GM21515 (cell line): ENCODE data around the gene MYEF2.

Source experiments
- ATAC-seq: cut with Tn5 transposase; IDR thresholded peaks from one replicate; pipeline ENCODE4 v1.9.1; 2021; ENCODE audit not compliant: unreplicated experiment

Gene MYEF2, protein sequence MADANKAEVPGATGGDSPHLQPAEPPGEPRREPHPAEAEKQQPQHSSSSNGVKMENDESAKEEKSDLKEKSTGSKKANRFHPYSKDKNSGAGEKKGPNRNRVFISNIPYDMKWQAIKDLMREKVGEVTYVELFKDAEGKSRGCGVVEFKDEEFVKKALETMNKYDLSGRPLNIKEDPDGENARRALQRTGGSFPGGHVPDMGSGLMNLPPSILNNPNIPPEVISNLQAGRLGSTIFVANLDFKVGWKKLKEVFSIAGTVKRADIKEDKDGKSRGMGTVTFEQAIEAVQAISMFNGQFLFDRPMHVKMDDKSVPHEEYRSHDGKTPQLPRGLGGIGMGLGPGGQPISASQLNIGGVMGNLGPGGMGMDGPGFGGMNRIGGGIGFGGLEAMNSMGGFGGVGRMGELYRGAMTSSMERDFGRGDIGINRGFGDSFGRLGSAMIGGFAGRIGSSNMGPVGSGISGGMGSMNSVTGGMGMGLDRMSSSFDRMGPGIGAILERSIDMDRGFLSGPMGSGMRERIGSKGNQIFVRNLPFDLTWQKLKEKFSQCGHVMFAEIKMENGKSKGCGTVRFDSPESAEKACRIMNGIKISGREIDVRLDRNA

DNA sequence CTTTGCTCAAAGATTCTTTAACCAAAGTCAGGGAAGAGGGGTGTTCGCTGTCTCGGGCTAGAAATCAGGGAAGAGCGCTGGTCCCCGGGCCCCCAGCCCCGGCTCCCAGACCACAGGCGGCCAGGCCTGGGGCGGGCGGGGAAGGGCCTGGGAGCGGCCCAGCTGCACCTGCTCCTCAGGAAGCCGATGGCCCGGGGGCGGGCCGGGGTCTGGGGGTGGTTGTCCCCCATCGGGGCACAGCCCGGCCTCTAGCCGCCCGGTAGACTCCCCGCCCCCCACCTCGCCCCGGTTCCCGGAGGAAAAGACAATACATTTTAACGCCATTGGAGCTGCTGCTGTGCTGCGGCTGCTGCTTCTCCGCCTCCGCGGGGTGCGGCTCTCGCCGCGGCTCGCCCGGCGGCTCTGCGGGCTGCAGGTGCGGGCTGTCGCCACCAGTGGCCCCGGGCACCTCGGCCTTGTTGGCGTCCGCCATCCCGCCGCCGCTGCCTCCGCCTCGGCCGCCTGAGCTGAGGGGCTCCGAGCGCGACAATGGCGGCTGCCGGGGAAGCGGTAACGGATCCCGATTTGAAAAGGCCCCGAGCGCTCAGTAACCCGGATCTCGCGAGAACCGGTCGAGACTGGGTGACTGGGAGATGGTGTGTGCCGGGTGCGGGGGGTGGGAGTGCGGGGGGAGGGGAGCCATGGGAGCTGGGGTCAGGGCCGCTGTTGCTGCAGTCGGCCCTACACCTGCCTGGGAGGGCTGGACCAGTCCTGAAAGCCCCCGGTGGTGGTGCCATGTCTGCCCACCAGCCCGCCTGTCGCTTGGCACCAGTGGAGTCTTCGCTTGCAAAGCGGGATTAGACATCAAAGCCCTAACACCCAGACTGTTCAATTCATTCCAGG is at the start of gene MYEF2:
TSS of gene MYEF2 (minus strand) at position 530 of the 882 bp plus-strand sequence. CDS start at position 472, 58 bp downstream.
- peak; percentile 76 for ATAC-seq

DNA sequence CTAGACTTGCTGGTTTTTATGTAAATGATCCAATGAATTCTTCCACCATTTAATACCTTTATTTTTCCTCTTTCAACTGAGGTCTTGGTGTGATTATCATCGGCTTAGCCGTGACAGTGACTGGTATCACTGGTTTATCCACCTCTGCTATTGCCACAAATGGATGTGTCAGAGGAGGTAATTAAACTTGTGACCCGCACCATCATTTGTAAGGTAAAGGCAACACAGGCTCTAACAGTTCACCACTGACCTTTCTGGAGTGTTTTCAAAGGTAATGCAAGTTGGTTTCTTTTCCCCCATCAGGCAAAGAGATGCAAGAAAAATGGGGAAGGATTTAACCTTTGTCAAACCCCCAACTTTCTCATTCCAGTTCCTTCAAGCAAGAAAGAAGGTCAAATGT is 47.7 kb upstream of the MYEF2 start:
- ATAC-seq = no peak

DNA sequence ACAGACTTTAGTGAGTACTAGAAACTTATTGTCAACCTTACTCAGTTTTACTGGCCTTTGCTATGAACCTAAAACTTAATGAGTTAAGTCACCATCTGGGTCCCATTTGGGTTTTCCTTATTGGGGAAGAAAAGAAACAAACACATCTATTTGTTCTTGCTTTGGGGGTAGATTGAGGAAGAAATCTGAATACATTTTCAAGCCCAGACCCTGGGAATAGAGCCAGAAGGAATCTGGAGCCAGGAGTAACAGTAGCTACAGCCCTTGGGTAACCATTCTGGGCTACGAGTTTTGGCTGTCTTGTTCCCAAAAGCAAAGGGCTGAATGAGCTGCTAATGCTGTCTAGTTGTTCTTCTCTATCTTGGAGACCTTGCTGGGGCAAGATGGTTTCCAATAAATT is 44.5 kb upstream of the MYEF2 start:
- ATAC-seq = no peak

DNA sequence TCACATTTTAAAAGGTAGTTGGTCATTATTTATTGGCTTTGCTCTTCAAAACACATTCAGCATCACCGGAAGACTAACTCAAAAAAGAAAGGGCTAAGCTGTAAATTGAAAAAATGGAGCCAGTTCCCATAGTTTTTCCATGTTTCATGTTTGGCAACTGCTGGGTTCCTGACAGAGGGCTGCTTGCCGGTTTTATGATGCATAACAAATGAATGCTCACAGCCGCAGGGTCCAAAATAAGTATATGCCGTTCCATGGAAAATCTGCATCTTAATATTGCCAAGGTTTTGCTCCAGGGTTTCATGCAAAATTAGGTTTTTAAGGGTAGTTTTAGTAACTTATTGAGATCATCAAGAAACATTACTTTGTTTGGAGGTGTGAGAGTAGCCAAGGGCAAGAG is 43.8 kb upstream of the MYEF2 start:
- ATAC-seq = no peak

DNA sequence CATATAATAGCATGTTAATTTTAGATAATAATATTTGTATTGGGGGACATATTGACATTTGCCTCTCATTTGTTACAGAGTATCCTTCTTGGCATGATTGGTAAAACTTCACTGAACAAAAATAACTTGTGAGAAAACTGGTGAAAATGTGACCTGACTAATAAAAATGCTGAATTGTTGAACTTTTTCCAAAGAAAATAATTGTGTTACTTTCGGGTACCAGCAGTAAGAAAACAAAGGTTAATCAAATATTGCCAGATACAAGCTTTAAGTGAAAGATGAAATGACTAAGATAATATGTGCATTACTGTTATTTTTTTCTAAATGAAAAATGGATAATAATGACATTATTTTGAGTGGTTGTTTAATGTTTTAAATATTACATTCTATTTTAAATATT is 43.2 kb upstream of the MYEF2 start:
- ATAC-seq = no peak

DNA sequence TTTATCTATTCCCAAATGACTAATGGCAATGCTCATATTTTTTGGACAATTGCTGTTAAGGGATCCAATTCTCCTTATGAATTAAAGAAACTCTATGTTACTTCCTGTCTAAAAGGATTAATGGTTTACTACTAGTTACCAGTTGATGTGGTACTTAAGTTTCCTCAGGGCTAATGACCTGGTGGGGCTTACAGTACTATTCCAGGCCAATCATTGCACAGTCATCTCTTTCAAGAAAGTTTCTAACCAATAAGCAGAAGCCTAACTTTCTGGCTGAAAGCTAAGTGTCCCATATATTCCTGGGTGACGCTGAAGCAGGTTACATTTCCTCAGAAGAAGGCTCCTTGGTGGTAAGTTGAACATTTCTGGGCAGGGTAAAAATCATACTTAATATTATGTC is 27.9 kb upstream of the MYEF2 start, which contains the start of gene SLC12A1:
TSS of gene SLC12A1 (plus strand) at position 322 of the 400 bp plus-strand sequence. CDS start 1,418 bp downstream, outside the sequence.
- no peak for ATAC-seq

DNA sequence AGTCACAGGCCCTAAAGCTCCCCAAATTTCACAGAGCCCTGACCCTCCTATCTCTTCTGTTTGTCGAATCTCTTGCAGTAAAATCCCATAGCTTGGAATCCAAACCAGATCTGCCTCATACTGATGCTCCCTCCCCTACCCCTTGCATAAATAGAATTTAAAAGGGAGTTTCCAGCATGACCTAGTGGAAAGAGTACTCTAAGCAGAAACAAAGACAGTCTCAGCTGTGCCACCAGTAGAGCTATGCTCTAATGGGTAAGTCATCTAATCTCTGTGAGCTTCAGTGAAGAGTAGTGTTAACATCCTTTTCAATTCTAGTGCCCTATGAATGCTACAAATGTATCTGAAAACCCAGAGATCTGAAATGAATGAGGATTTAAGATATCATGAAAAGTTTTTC is 24.0 kb upstream of the MYEF2 start:
- no peak for ATAC-seq

DNA sequence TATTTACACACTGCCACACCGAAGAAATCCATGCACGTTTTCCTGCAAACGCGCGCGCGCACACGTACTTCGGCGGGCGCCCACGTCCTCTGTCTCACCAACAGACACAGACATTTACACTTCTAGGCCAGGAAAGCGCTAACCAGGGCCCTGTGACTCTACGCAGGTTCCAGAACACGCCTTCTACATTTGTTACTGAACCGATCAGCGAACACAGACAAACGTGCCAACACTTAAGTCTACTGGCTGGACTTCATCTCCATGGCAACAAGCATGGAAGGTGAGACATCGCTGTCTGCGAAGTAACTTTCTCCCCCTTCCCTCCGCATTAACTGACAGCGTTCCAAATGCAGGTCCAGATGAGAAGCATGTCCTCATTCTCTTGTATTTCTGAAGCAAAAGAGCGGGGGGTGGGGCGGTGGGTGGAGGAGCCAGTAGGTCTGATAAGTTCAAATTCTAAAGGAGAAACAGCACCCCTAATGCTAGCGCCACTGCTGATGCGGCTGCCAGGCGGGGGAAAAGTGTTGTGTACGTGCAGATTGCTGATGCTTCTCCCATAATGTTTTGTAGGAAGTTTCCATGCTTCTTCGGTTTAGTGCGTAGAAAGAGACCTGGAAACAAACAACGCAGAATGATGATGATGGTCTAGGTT is 13.6 kb upstream of the MYEF2 start, which contains the start of gene CTXN2:
TSS of gene CTXN2 (plus strand) at position 92 of the 652 bp plus-strand sequence. CDS start 9,636 bp downstream, outside the sequence.
- no peak for ATAC-seq

DNA sequence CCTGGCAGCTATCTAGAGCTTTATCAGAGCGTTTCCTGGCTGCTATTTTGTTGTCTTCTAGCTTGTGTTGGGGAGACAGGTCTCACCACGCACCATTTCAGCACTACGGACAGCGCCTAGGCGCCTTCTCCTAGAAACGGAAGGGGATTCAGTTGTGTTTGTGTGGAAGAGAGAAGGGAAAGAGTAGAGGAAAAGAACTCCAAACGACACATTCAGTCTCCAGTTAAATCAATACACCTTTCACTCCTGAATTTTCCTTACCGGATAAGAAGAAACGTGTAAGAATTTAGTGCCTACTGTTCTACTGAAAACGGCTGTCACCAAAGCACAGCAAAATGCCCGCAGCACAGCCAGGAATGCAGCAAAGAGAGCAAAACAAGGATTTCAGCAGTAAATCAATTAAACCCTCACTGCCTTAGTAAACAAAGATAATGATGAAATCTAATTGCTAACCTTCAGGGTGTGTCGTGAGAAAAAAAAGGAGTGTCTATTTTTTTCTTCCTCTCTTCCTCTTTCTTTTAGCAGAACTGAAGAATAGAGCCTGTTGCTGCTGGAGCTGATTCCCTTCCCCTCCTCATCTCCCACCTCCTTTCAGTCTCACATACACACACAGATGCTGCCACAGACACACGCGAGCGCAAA is 13.0 kb upstream of the MYEF2 start:
- no peak for ATAC-seq

DNA sequence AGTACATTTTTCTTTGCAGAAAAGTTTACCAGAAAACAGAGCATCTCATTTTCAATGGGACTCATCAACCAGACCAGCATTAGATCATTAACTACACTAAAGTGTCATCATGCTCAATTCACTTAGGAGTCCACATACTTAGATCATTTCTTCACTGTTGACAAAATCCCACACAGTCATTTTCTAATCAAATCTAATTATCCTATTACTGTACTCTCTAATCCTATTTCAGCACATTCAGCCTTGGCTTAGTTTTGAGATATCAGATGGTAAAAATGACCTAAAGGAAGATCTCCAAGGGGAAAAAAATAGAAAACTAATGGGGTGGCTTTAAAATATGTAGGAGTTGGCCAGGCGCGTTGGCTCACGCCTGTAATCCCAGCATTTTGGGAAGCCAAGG is 8.2 kb upstream of the MYEF2 start:
- ATAC-seq = no peak

DNA sequence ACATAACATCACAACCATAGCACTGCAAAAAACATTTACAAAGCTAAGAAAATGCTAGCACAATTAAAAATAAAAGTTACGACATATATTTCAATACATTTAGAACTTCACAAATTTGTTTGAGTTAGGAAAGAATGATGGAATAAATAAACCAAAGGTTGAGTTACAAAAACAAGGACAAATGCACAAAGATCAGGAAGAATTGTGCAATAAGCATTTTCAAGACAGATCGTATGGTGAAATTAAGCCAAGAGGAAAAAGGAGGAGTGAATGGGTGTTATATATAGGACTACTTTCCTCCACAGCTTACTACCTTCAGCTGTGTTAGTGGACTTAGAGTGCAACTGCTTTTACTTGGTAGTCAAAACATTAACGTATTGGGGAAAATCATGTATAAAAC is 7.4 kb upstream of the MYEF2 start:
- no peak for ATAC-seq

DNA sequence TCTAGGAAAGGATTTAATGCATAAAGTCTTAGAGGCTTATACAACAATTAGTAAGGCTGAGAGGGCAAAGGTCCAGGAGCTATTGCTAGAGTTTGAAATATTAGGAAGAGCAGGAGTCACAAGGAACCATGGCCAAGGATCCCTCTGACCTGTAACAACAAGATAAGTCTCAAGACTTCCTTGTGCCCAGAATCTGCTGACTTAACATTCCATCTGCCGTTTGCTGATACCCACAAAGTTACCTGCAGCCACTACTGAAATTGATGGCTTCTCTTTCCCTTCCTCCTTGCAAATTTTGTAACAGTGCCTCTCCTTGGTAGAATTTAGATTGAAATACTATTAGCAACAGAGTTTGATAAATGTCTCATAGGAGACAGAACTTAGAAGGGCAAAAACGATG is 4.7 kb upstream of the MYEF2 start:
- ATAC-seq = no peak

DNA sequence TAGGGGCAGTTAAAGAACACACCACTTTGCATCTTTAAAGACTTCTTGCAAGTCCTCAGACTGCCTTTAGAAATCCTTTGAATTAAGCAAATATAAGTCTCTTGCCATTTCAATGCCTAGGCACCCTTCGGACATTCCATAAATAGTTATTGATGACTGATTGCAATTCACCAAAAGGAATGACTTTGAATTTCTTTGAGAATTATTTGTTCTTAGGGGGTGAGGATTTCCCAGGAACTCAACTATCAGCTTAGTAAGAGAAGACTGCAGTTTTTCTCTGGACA is 495 bp upstream of the MYEF2 start:
- ATAC-seq = no peak

DNA sequence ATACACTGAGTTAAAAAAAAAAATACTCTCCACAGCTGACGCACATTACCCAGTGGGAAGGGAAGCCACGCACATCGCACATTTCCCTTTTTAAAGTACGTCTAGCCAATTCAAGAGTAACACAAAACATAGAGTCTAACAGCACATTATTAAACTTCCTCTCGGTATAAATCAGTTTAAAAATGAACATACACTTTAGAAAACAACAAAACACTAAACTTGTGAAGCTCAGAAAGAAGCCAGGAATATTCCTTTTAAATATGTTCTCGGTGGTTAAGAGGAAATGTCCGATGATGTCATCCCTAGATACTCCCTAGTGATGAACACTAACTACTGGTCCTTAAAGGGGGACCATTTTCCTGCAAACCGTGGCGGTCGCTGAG is 721 bp downstream of the MYEF2 start:
- ATAC-seq = peak; percentile 63

DNA sequence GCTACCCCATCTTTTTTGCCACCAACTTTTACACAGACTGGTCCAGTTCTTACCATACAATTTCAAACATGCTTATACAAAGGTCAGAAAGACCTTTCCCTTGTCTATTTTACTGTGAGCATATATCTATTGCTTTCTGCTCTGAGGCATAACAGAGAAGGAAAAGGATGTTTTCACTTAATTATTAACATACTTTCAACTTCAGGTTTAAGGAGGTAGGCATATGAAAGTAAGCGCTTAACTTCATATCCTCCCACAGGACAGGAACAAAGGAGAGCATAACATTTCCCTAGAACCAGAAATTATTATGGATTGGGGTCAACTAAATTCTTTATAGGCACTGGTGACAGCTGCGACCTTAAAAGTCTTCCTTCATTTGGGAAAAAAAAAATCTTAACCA is 1.1 kb downstream of the MYEF2 start:
- no peak for ATAC-seq

DNA sequence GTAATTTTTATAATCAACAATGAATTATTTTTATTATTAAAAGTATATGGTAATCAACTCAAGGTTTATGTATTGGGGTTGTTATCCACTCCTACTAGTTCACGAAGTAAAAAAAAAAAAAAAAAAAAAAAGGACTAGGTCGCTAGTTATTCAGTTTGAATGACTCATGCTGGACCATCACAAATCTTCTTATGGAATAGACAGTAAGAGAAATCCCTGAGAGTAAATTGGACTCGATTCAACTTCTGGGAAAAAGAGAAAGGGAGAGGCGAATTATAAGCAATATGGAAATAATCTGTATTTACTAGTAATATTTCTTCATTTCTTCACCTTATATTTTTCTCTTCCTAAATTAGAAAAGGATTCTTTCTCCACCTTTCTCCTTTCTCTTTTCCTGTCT is 2.0 kb downstream of the MYEF2 start:
- ATAC-seq = no peak

DNA sequence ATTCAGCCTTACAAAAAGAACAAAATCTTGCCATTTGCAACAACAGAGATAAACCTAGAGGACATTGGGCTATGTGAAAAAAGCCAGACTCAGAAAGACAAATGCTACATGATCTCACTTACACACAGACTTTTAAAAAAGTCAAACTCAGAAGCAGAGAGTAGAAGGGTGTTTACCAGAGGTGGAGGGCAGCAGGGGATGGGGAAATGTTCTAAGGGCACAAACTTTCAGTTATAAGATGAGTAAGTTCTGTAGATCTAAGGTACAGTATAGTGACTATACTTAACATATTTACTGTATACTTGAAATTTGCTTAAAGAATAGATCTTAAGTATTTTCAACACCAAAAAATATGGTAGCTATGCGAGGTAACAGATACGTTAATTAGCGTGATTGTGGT is 3.0 kb downstream of the MYEF2 start:
- ATAC-seq = no peak

DNA sequence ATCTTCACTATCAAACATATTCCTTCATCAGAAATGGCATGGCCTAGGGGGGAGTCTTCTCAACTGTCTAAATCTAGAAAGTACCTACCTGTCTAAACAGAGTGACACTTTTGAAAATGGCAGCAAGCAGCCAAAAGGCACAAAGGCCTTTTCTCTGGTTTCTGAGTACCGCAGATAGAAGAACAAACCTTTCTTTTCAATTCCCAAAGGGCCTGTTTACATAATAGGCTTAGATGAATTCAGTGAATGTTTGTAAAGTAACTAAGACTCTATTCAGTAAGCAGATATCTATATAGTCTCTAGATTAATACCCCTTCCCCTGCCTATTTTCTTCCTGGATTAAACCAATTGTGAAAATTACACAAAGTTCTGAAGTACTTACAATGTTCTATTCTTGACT is 7.1 kb downstream of the MYEF2 start:
- ATAC-seq = no peak

DNA sequence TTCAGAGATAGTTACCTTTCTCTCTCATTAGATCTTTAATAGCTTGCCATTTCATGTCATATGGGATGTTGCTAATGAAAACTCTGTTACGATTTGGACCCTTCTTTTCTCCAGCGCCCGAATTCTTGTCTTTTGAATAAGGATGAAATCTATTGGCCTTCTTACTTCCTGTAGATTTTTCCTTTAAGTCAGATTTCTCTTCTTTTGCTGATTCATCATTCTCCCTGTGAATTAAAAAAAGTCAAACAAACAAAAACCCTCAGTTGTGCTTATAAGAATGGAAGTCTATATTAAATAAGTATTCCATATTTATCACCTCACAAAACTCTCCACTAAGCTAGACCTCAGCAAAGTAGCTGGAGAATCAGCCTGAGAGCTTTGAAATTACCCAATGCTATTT is 9.5 kb downstream of the MYEF2 start:
- ATAC-seq = no peak

DNA sequence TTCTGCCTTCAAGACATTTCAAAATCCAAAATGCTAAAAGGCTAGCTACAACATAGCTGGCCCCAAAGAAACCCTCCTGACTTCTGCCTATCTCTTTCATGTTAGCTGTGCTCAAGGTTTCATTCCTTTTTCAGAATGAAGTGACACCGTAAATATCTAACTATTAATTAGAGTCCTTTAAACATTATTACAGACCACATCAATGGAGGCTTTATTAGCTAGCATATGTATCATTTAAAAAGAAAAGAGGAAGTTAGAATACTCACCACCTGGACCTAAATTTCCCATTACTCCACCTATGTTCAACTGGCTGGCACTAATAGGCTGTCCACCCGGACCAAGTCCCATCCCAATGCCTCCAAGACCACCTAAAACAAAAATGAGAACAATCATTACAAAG is 24.6 kb downstream of the MYEF2 start:
- no peak for ATAC-seq

DNA sequence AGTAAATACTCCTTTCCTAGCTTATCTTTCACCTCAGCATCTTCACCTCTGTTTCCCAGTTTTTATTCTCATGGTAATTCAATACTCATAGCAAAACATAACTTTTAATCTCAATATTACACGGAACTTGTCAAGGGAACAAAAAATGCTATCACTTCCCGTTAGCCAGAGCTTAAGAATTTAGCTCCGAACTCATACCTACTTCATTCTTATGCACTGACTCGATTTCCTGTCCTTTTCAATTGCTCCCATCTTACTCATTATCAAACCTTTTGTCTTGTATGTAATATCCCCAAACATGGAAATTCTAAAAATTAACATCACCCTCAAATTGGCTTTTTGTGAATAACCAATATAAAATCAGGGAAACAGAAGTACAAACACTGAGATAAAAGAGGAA is 28.2 kb downstream of the MYEF2 start:
- ATAC-seq = no peak
